ENCODE measurements around the gene NUDCD2.
A peak's percentile ranks its signal among the peaks of the same experiment; 100 is the strongest.
"Not testable (repeated sequence)": the region's sequence is repeated elsewhere in the genome, so short reads cannot be mapped to it uniquely, and the experiment has no call there.

The NUDCD2 gene

GRCh38 chr5:163463063-163463435 lies 3.1 kb upstream of the NUDCD2 start:
- DNase-seq: peak; percentile 20

- peak; percentile 78 for DNase-seq
Observed at GRCh38 chr5:163460562-163461171, 765 bp upstream of the NUDCD2 start, which contains the start of gene HMMR. HMMR (plus strand) TSS chr5:163460632; CDS start chr5:163460693, 61 bp downstream.

DNA sequence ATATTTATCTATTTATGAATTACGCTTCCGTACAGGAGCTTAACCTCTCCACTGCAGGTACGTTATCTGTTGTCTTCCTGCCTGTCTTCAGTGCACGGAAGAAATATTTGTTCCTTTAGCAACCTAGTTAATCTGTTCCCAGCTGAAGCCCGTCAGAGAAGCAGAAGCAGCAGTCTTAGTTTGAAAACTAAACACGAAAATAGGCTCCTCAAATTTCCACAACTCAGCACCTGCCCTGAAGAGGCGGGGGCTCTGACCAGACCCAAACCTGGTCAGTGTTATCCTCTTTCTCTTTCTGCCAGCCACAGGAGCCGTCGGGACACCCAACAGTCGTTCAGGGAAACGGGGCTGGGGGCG lies 462 bp downstream of the NUDCD2 start:
- DNase-seq: no peak

- peak; percentile 57 for DNase-seq
Observed at GRCh38 chr5:163458778-163459385, 1.0 kb downstream of the NUDCD2 start.

DNA sequence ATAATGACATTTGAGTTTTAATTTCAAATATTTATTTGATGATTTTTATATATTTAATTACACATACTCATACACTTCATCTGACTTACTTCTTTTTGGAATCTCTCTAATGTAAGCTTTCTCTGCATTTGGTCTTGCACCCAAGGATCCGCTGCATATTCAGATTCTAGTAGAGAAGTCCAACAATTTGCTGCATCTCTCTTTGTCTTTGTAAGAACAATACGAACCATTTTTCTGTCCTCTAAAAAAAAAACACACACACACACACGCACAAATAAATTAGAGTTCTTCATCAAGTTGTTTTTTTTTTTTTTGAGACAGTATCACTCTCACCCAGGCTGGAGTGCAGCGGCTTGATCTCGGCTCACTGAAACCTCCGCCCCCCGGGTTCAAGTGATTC lies 3.1 kb downstream of the NUDCD2 start:
- no peak for DNase-seq

- no peak for DNase-seq
Observed at GRCh38 chr5:163456029-163456589, 3.8 kb downstream of the NUDCD2 start.

DNA sequence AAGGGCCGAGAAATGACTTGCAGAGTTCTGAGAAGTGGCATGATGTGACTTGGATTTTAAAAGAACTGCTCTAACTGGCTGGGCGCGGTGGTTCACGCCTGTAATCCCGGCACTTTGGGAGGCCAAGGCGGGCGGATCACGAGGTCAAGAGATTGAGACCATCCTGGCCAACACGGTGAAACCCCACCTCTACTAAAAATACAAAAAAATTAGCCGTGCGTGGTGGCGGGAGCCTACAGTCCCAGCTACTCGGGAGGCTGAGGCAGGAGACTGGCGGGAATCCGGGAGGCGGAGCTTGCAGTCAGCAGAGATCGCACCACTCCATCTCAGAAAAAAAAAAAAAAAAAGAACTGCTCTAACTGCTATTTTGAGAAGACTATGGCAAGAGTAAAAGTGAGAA lies 4.5 kb downstream of the NUDCD2 start:
- DNase-seq: not testable (repeated sequence)

DNA sequence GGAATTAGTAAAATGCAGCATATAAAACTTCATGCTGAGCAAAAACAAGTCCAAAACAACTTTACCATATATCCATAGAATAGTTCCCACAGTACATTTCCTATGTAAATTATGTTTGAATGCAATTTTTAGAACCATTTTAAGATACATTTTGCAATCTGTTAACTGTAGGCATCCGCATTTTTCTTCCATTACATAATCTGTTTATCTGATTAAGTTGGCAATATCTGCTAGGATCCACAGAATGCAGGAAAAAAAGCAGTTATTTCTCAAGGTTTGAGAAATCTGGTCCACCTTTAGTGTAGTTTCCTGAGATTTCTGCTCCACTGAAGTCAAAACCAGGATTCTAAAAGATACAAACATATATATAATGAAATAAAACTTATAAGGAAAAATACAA lies 6.2 kb downstream of the NUDCD2 start:
- DNase-seq: no peak

DNA sequence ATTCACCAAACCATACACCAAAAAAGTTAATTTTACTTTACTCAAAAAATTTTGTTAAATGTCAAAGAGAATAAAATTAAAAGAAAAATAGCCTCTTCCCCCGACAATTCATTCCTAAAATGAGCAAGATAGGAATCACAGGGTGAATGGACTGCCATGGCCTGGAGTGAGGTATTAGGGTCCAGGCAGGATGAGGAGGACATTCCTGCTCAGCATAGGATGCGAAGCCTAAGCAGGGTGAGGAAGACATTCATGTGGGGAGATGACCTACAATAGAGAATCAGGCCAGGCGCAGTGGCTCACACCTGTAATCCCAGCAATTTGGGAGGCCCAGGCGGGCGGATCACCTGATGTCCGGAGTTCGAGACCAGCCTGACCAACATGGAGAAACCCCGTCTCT lies 8.4 kb downstream of the NUDCD2 start:
- no peak for DNase-seq

DNA sequence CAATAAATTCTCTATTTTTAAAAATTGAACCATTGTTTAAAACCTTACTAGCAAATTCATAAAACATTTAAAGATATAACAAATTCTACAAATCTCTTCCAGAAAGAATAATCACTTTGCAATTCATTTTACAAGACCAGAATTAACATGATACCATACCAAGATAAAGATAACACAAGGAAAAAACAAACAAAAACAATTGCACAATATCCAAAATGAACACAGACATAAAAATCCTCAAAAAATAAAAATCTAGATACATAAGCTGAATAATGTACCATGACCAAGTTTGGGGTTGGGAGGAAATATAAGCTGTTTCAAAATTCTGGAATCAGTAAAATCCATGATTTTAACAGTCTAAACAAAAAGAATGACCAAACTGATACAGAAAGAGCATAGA lies 11.4 kb downstream of the NUDCD2 start:
- DNase-seq: no peak

- DNase-seq: no peak
Observed at GRCh38 chr5:163447875-163448274, 12.0 kb downstream of the NUDCD2 start.

- no peak for DNase-seq
Observed at GRCh38 chr5:163447191-163447590, 12.7 kb downstream of the NUDCD2 start.

DNA sequence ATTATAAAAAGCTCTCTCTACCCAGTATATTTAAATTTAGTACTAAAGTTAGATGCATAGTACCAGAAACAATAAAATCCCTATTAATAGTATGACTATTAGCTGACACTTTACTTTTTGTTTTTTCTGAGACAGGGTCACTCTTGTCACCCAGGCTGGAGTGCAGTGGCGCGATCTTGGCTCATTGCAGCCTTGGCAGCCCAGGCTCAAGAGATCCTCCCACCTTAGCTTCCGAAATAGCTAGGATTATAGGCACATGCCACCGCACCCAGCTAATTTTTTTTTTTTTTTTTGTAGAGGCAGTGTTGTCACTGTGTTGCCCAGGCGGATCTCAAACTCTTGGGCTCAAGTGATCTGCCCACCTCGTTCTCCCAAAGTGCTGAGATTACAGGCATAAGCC lies 14.6 kb downstream of the NUDCD2 start:
- DNase-seq: no peak

DNA sequence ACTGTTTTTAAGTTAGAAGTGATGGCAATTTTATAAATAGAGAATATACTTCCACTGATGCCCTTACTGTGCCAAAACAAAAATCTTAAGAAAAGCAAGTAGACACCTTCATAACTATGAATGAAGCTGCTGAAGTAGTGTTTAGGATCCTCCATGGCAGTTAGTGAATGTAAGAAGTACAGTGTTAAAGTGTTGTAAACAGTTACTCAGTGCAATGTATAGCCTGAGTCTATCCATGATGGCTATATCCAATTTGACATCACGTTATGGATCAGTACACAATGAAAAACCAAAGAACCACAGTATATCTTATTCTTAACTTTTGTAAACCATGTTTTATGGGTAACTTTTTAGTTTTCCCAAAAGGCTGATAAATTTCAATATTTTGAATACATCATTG lies 15.4 kb downstream of the NUDCD2 start:
- no peak for DNase-seq

DNA sequence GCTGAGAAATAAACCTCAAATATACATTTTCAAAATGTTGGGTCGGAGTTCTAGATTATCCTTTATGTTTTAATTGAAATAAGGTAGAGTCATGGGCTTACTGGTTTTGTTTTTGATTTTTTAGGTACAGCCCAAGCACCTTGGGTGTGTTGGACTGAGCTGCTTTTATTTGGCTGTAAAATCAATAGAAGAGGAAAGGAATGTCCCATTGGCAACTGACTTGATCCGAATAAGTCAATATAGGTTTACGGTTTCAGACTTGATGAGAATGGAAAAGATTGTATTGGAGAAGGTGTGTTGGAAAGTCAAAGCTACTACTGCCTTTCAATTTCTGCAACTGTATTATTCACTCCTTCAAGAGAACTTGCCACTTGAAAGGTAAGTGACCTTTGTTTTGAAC lies 18.9 kb downstream of the NUDCD2 start:
- DNase-seq: no peak

DNA sequence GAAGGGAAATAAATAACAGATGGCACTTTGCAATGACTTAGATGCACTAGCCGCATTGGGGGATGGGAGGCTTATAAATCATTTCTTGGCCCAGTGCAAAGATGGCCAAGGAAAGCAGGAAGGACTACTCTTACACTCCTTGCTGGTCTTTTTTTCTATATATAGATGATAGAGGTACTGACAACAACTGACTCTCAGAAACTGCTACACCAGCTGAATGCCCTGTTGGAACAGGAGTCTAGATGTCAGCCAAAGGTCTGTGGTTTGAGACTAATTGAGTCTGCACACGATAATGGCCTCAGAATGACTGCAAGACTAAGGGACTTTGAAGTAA lies 20.8 kb downstream of the NUDCD2 start:
- DNase-seq: peak; percentile 80

GRCh38 chr5:163437309-163438182 lies 22.4 kb downstream of the NUDCD2 start, which contains the start of gene CCNG1:
CCNG1 (plus strand) TSS chr5:163437595; CDS start chr5:163439257, 1,662 bp downstream.
- peak; percentile 98 for DNase-seq

GRCh38 chr5:163437011-163437308 lies 22.9 kb downstream of the NUDCD2 start:
- DNase-seq: no peak

GRCh38 chr5:163436515-163436914 lies 23.4 kb downstream of the NUDCD2 start:
- DNase-seq: peak; percentile 68

GRCh38 chr5:163434401-163434866 lies 25.5 kb downstream of the NUDCD2 start:
- peak; percentile 77 for DNase-seq

- DNase-seq: no peak
Observed at GRCh38 chr5:163433271-163433670, 26.6 kb downstream of the NUDCD2 start.

- no peak for DNase-seq
Observed at GRCh38 chr5:163432544-163432943, 27.4 kb downstream of the NUDCD2 start.

GRCh38 chr5:163426128-163426527 lies 33.8 kb downstream of the NUDCD2 start:
- peak; percentile 82 for DNase-seq

DNA sequence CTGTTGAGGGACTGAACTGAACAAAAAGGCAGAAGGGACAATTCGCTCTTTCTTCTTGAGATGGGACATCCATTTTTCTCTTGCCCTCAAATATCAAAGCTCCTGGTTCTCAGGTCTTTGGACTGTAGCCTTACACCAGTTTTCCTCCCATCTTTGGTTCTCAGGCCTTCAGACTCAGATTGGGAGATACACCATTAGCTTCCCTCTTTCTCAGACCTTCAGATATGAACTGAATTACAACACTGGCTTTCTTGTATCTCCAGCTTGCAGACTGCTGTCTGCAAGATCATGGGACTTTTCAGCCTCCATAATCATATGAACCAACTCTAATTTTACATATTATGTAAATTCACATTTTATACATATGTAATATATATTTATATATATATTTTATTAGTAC lies 35.1 kb downstream of the NUDCD2 start:
- peak; percentile 74 for DNase-seq

Data from OCI-M1 (cell line).